ACC112 (cell line): Measurements from ENCODE around the gene ANKS1A.

ENCODE experiments used
- H2AFZ ChIP-seq: fragments of 200-600 bp; sonication (generic); one replicate; pipeline ENCODE4 v1.6.0; 2017; ENCODE audit warnings: antibody characterized with exemption, low read length; ENCODE audit not compliant: unreplicated experiment
- H3K27ac ChIP-seq: fragments of 200-600 bp; sonication (generic); 2 replicates; pipeline ENCODE4 v1.5.1; 2014; ENCODE audit warnings: low read depth, mild to moderate bottlenecking, antibody characterized with exemption, low read length, moderate library complexity
- H3K27me3 ChIP-seq: fragments of 200-600 bp; sonication (generic); 2 replicates; pipeline ENCODE4 v1.6.1; 2014; ENCODE audit warnings: mild to moderate bottlenecking, antibody characterized with exemption, low read length, moderate library complexity, mixed read lengths; ENCODE audit not compliant: insufficient read depth
- H3K36me3 ChIP-seq: fragments of 200-600 bp; sonication (generic); 2 replicates; pipeline ENCODE4 v1.6.1; 2016; ENCODE audit warnings: mild to moderate bottlenecking, antibody characterized with exemption, low read length, moderate library complexity, mixed read lengths; ENCODE audit not compliant: insufficient read depth
- H3K4me1 ChIP-seq: fragments of 200-600 bp; sonication (generic); one replicate; pipeline ENCODE4 v1.6.1; 2016; ENCODE audit warnings: low read length, mixed read lengths; ENCODE audit not compliant: insufficient read depth, unreplicated experiment, control insufficient read depth
- H3K4me3 ChIP-seq: fragments of 200-600 bp; sonication (generic); 2 replicates; pipeline ENCODE4 v1.5.1; 2014; ENCODE audit warnings: mild to moderate bottlenecking, low read depth, low read length
- H3K79me2 ChIP-seq: fragments of 200-600 bp; sonication (generic); one replicate; pipeline ENCODE4 v1.6.0; 2016; ENCODE audit warnings: low read length; ENCODE audit not compliant: control insufficient read depth, unreplicated experiment, insufficient read depth

The ANKS1A gene

GRCh38 chr6:34901930-34902329 is 12.9 kb downstream of the ANKS1A start:
- Histone ChIP-seq H3K36me3 (no peaks in the 10 kb centered on the region), H3K79me2 (peaks cover 4% of the 10 kb centered on the region), H3K4me3 (no peak overlapping the region), H3K27me3 (no peaks in the 10 kb centered on the region), H3K27ac (no peak overlapping the region), H2AFZ (no peak overlapping the region), H3K4me1 (peaks cover 8% of the 10 kb centered on the region)

DNA sequence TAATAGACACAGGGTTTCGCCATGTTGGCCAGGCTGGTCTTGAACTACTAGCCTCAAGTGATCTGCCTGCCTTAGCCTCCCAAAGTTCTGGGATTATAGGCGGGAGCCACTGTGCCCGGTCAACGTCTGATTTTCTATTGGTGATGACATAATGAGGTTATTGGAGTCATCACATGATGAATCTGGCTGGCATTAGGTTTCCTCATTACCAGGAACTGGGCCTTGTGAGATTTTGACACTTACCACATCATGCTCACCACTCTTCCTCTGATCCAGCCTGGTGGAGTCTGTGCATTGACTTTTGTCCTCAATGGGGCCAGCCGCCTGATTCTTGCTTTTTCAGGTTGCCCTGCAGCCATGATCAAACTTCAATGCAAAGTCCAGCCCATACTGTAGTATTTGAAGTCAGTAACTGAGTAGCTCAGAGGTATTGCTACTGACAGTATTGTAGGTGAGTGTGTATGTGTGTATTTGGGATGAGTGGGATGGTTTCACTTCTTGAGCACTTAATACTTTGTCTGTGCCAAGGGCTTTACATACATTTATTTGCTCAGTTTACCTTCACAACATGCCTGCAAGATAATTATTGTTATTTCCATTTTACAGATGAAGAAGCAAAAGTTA is 16.0 kb downstream of the ANKS1A start:
- Histone ChIP-seq H3K4me1 (peaks cover 8% of the 10 kb centered on the region), H2AFZ (no peak overlapping the region), H3K27ac (no peak overlapping the region), H3K27me3 (no peaks in the 10 kb centered on the region), H3K4me3 (no peak overlapping the region), H3K36me3 (no peaks in the 10 kb centered on the region), H3K79me2 (peaks cover 4% of the 10 kb centered on the region)

GRCh38 chr6:34906826-34907225 is 17.8 kb downstream of the ANKS1A start:
- Histone ChIP-seq H3K4me1 (peaks cover 9% of the 10 kb centered on the region), H2AFZ (no peak overlapping the region), H3K4me3 (no peak overlapping the region), H3K27me3 (no peaks in the 10 kb centered on the region), H3K36me3 (no peaks in the 10 kb centered on the region), H3K27ac (no peak overlapping the region), H3K79me2 (no peaks in the 10 kb centered on the region)

DNA sequence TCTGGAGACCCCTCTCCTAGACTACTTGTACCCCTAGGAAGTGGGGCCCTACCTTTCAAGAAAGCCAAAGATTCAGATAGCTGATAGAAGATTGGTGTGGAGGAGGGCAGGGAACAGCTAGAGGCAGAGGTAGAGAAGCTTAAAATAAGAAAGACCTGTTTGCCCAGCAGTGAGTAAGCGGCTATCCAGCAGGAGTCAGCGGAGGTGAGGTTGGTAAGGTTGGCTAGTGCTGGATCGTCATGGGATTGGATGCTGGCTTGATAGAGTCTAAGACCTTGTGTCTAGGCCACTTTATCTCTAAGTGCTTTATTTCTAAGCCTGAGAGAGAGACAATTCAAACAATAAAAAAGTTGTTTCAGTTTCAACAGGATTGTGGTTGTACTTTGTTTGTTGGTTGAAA is 19.1 kb downstream of the ANKS1A start:
- peaks cover 4% of the 10 kb centered on the region for H3K79me2 ChIP-seq

DNA sequence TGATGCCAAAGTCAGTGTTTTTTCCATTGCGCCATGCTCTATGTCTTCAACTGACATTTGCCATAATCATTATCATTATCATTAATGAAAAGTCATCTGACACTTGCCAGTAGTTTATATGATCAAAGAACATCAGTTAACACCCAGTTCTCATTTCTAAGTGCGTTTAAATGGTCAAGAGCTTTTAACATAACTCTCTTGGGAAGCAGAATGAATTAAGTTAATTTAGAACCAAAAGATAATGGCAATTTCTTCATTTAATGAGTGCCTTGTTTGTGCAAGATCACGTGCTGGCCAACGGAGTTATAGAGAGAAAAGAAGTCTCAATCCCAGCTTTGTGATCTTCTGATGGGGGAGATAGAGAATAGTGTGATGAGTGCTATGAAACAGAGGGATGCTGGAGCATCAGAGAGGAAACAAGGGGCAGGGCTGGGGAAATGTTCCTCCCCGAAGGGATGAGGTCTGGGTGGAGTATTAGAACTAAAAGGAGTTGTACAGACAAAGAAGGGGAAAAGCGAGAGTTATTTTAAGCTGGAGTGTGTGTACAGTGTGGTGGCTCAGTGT is 20.3 kb downstream of the ANKS1A start:
- Histone ChIP-seq H2AFZ (no peak overlapping the region), H3K4me3 (no peak overlapping the region), H3K79me2 (peaks cover 8% of the 10 kb centered on the region), H3K27ac (no peak overlapping the region), H3K4me1 (peaks cover 24% of the 10 kb centered on the region), H3K36me3 (no peaks in the 10 kb centered on the region), H3K27me3 (no peaks in the 10 kb centered on the region)

More for the DNA sequence above, 19.1 kb downstream of the ANKS1A start:
- no peak overlapping the region for H3K4me3 ChIP-seq
- H3K27me3 ChIP-seq, result no peaks in the 10 kb centered on the region
- H2AFZ ChIP-seq, result no peak overlapping the region
- no peaks in the 10 kb centered on the region for H3K36me3 ChIP-seq
- H3K27ac ChIP-seq, result no peak overlapping the region
- H3K4me1 ChIP-seq, result peaks cover 19% of the 10 kb centered on the region

- H3K27ac ChIP-seq, result no peak overlapping the region
- no peaks in the 10 kb centered on the region for H3K27me3 ChIP-seq
- H3K4me3 ChIP-seq, result no peak overlapping the region
- no peak overlapping the region for H2AFZ ChIP-seq
- H3K36me3 ChIP-seq, result no peaks in the 10 kb centered on the region
- peaks cover 8% of the 10 kb centered on the region for H3K79me2 ChIP-seq
- peaks cover 24% of the 10 kb centered on the region for H3K4me1 ChIP-seq
Observed at GRCh38 chr6:34911822-34912221, 22.8 kb downstream of the ANKS1A start.

DNA sequence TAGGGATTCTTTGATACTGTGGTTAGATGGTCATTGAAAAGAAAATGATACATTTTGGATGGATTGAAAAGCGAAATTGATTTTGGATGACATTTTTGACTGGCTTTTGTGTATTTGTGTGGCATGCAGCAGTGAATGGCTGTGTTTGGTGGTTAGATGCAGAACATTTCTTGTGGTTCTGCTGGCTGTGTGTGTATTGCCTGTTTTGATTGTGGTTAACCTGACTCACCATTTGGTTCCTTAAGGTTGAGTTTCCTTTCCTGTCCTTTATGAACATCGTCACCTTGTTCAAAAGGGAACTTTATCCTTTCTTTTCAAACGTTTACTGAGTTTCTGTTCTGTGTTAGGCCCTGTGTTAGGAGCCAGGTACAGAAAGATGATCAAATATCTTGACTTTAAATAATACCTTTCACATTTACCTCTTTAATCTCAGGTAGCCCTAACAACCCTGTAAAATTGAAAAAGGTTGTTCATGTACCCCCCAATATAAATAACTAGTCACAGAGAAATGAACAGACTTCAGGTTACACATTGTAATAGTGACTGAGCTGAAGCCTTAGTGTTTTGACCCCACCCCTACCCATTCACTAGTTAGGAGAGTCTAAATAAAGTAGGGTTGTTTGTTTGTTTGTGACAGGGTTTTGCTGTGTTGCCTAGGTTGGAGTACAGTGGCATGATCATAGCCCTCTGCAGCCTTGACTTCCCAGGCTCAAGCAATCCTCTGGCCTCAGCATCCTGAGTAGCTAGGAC is 23.8 kb downstream of the ANKS1A start:
- Histone ChIP-seq H3K79me2 (peaks cover 8% of the 10 kb centered on the region), H3K27me3 (no peaks in the 10 kb centered on the region), H3K36me3 (no peaks in the 10 kb centered on the region), H2AFZ (no peak overlapping the region), H3K4me1 (peaks cover 24% of the 10 kb centered on the region), H3K27ac (peak overlapping the region; percentile 57), H3K4me3 (0 out of 2 replicates have a peak overlapping the region, but pooled peaks have one; percentile 13)

GRCh38 chr6:34914358-34914757 is 25.3 kb downstream of the ANKS1A start:
- Histone ChIP-seq H3K27me3 (no peaks in the 10 kb centered on the region), H3K4me1 (peaks cover 27% of the 10 kb centered on the region), H2AFZ (no peak overlapping the region), H3K79me2 (peaks cover 8% of the 10 kb centered on the region), H3K4me3 (no peak overlapping the region), H3K27ac (no peak overlapping the region), H3K36me3 (no peaks in the 10 kb centered on the region)

DNA sequence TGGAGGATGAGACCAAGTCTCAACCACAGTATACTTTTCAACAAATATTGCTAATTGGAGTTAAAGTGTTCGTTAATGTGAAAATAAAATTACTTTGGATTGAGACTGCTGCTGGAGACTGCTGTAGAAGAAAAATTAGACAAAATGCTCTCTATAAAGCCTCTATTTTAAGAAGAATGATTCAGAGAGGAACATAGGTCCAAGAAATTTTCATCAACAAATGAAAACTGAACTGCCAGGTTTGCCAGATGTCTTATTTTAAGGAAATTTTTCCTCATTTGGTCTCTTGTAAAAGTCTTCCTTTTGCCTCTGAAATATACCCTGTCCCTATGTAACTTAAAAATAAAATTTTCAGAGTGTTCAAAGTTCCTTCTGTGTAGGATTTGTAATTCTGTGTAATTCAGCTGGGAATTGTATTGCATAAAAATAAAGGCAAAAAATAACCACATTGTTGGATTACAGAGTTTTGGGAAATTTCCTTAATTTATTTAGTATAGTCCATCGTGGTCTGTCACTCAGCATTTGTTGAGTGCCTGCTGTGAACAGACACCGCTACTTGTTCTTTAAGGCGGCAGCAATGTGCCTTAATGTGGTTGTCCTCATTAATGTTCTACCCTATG is 27.4 kb downstream of the ANKS1A start:
- Histone ChIP-seq H3K4me3 (no peak overlapping the region), H2AFZ (no peak overlapping the region), H3K27me3 (no peaks in the 10 kb centered on the region), H3K4me1 (peaks cover 31% of the 10 kb centered on the region), H3K36me3 (no peaks in the 10 kb centered on the region), H3K27ac (no peak overlapping the region), H3K79me2 (peaks cover 8% of the 10 kb centered on the region)

GRCh38 chr6:34917626-34918285 is 28.7 kb downstream of the ANKS1A start:
- H3K4me1 ChIP-seq, result peaks cover 18% of the 10 kb centered on the region
- no peak overlapping the region for H2AFZ ChIP-seq

More at GRCh38 chr6:34917626-34918285, 28.7 kb downstream of the ANKS1A start:
- peaks cover 8% of the 10 kb centered on the region for H3K79me2 ChIP-seq
- no peak overlapping the region for H3K4me3 ChIP-seq
- H3K27ac ChIP-seq, result no peak overlapping the region
- no peaks in the 10 kb centered on the region for H3K36me3 ChIP-seq
- no peaks in the 10 kb centered on the region for H3K27me3 ChIP-seq
